ENCODE results near the gene GSN.

- TF ChIP-seq TCF12 (IDR thresholded peaks at IDR 0.05) (no peak), TAF1 (IDR thresholded peaks at IDR 0.05; ENCODE audit: borderline replicate concordance, low read depth, low read length) (no peak), SMC3 (IDR thresholded peaks at IDR 0.05; ENCODE audit: low read depth, low read length) (no peak), CHD2 (IDR thresholded peaks at IDR 0.05; ENCODE audit: low read length, partially characterized antibody) (no peak), CTCF (IDR thresholded peaks at IDR 0.05) (no peak), EZH2phosphoT487 (IDR thresholded peaks at IDR 0.05; ENCODE audit: borderline replicate concordance, low read depth) (no peak), EP300 (IDR thresholded peaks at IDR 0.05; ENCODE audit: borderline replicate concordance in 1 of 2, low read depth in 1 of 2, low read length in 1 of 2) (no peak), FOXJ3 (CRISPR knock-in tag; IDR thresholded peaks at IDR 0.05) (no peak), MAX (IDR thresholded peaks at IDR 0.05; ENCODE audit: low read depth) (no peak), USF2 (IDR thresholded peaks at IDR 0.05; ENCODE audit: borderline replicate concordance, low read depth, low read length) (no peak)
Measured at GRCh38 chr9:121269642-121270254, 1.8 kb downstream of the GSN start.
